ENCODE data around the gene AHDC1. TPM values are rescaled to one million over a fixed set of nuclear protein-coding genes. Genes with fewer than 3 reads are reported as not detected.

The AHDC1 gene
- total and polyA plus RNA-seq, 10 of the 15 experiments (the other 5 are each of a cell fraction or from before 2014, with no cell fraction given) = 0.21 to 13.0 (median 1.4) TPM

- TF ChIP-seq CEBPZ (IDR thresholded peaks at IDR 0.05; ENCODE audit: low read depth, low read length) (no peak), IKZF1 (conservative IDR thresholded peaks at IDR 0.05) (peak; percentile 99), ZNF384 (IDR thresholded peaks at IDR 0.05; ENCODE audit: borderline replicate concordance, low read depth, low read length) (no peak), IKZF2 (IDR thresholded peaks at IDR 0.05) (peak; percentile 75 to 77), FOXK2 (IDR thresholded peaks at IDR 0.05) (no peak), CEBPB (IDR thresholded peaks at IDR 0.05; ENCODE audit: borderline replicate concordance in 1 of 2, low read depth in 2 of 2, low read length in 2 of 2) (no peak), STAT1 (conservative IDR thresholded peaks at IDR 0.05) (0 out of 2 replicates have a peak, but pooled peaks have one; percentile 61), HDGF (IDR thresholded peaks at IDR 0.05) (peak; percentile 90), KAT2A (conservative IDR thresholded peaks at IDR 0.05; ENCODE audit: control insufficient read depth, low read depth, low read length) (no peak), MAX (IDR thresholded peaks at IDR 0.05; ENCODE audit: low read depth, low read length) (no peak), RUNX3 (IDR thresholded peaks at IDR 0.05; ENCODE audit: low read length) (no peak)
- TF ChIP-seq, protein P1, sequence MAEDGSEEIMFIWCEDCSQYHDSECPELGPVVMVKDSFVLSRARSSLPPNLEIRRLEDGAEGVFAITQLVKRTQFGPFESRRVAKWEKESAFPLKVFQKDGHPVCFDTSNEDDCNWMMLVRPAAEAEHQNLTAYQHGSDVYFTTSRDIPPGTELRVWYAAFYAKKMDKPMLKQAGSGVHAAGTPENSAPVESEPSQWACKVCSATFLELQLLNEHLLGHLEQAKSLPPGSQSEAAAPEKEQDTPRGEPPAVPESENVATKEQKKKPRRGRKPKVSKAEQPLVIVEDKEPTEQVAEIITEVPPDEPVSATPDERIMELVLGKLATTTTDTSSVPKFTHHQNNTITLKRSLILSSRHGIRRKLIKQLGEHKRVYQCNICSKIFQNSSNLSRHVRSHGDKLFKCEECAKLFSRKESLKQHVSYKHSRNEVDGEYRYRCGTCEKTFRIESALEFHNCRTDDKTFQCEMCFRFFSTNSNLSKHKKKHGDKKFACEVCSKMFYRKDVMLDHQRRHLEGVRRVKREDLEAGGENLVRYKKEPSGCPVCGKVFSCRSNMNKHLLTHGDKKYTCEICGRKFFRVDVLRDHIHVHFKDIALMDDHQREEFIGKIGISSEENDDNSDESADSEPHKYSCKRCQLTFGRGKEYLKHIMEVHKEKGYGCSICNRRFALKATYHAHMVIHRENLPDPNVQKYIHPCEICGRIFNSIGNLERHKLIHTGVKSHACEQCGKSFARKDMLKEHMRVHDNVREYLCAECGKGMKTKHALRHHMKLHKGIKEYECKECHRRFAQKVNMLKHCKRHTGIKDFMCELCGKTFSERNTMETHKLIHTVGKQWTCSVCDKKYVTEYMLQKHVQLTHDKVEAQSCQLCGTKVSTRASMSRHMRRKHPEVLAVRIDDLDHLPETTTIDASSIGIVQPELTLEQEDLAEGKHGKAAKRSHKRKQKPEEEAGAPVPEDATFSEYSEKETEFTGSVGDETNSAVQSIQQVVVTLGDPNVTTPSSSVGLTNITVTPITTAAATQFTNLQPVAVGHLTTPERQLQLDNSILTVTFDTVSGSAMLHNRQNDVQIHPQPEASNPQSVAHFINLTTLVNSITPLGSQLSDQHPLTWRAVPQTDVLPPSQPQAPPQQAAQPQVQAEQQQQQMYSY (CRISPR knock-in tag; IDR thresholded peaks at IDR 0.05) = no peak
- TF ChIP-seq, protein P2, sequence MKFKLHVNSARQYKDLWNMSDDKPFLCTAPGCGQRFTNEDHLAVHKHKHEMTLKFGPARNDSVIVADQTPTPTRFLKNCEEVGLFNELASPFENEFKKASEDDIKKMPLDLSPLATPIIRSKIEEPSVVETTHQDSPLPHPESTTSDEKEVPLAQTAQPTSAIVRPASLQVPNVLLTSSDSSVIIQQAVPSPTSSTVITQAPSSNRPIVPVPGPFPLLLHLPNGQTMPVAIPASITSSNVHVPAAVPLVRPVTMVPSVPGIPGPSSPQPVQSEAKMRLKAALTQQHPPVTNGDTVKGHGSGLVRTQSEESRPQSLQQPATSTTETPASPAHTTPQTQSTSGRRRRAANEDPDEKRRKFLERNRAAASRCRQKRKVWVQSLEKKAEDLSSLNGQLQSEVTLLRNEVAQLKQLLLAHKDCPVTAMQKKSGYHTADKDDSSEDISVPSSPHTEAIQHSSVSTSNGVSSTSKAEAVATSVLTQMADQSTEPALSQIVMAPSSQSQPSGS (IDR thresholded peaks at IDR 0.05; ENCODE audit: low read length) = no peak
- TF ChIP-seq, protein P3, sequence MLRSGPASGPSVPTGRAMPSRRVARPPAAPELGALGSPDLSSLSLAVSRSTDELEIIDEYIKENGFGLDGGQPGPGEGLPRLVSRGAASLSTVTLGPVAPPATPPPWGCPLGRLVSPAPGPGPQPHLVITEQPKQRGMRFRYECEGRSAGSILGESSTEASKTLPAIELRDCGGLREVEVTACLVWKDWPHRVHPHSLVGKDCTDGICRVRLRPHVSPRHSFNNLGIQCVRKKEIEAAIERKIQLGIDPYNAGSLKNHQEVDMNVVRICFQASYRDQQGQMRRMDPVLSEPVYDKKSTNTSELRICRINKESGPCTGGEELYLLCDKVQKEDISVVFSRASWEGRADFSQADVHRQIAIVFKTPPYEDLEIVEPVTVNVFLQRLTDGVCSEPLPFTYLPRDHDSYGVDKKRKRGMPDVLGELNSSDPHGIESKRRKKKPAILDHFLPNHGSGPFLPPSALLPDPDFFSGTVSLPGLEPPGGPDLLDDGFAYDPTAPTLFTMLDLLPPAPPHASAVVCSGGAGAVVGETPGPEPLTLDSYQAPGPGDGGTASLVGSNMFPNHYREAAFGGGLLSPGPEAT (IDR thresholded peaks at IDR 0.05; ENCODE audit: low read depth) = peak; percentile 64; the same call in 1 of the 2 replicates
Observed at GRCh38 chr1:27634177-27634984, 30.4 kb upstream of the AHDC1 start (continued).
